MM.1S (cell line): ENCODE results near the gene ADAMTS9.

Source experiments
- DNase-seq: peaks from one replicate; pipeline ENCODE4 v3.0.0-alpha.2; 2015
- H2AFZ ChIP-seq: fragments of 300-600 bp; sonication (generic); 2 replicates; pipeline ENCODE4 v1.6.0; 2016; ENCODE audit warnings: antibody characterized with exemption, low read length
- H3F3A ChIP-seq: fragments of 300-600 bp; sonication (generic); 2 replicates; pipeline ENCODE4 v1.6.1; 2016; ENCODE audit warnings: mild to moderate bottlenecking, antibody characterized with exemption, low read length, moderate library complexity, mixed read lengths; ENCODE audit not compliant: insufficient read depth
- H3K27ac ChIP-seq: fragments of 300-600 bp; sonication (generic); 2 replicates; pipeline ENCODE4 v1.5.1; 2016; ENCODE audit warnings: mild to moderate bottlenecking, low read length
- H3K27me3 ChIP-seq: fragments of 300-600 bp; sonication (generic); replicated peaks from 2 replicates; pipeline ENCODE4 v1.6.0; 2016; ENCODE audit warnings: low read length; ENCODE audit not compliant: insufficient read depth
- H3K36me3 ChIP-seq: fragments of 300-600 bp; sonication (generic); replicated peaks from 2 replicates; pipeline ENCODE4 v1.6.1; 2016; ENCODE audit warnings: mild to moderate bottlenecking, low read length, mixed read lengths; ENCODE audit not compliant: insufficient read depth
- H3K4me1 ChIP-seq: fragments of 300-600 bp; sonication (generic); 2 replicates; pipeline ENCODE4 v1.6.1; 2016; ENCODE audit warnings: low read length, mixed read lengths
- H3K4me2 ChIP-seq: fragments of 300-600 bp; sonication (generic); 2 replicates; pipeline ENCODE4 v1.6.0; 2016; ENCODE audit warnings: low read depth, low read length
- H3K4me3 ChIP-seq: fragments of 300-600 bp; sonication (generic); 2 replicates; pipeline ENCODE4 v1.5.1; 2016; ENCODE audit warnings: low read length, mixed read lengths
- H3K79me2 ChIP-seq: fragments of 300-600 bp; sonication (generic); 2 replicates; pipeline ENCODE4 v1.6.1; 2016; ENCODE audit warnings: mixed run types, low read length, mixed read lengths
- H3K9ac ChIP-seq: fragments of 300-600 bp; sonication (generic); 2 replicates; pipeline ENCODE4 v1.6.1; 2016; ENCODE audit warnings: low read length, mixed read lengths
- H3K9me2 ChIP-seq: fragments of 300-600 bp; sonication (generic); replicated peaks from 2 replicates; pipeline ENCODE4 v1.6.1; 2016; ENCODE audit warnings: mild to moderate bottlenecking, low read length, mixed read lengths; ENCODE audit not compliant: insufficient read depth
- H3K9me3 ChIP-seq: fragments of 300-600 bp; sonication (generic); replicated peaks from 2 replicates; pipeline ENCODE4 v1.6.1; 2016; ENCODE audit warnings: mild to moderate bottlenecking, low read length, mixed read lengths; ENCODE audit not compliant: insufficient read depth
- H4K20me1 ChIP-seq: fragments of 300-600 bp; sonication (generic); 2 replicates; pipeline ENCODE4 v1.6.1; 2016; ENCODE audit warnings: mild to moderate bottlenecking, low read length, moderate library complexity, mixed read lengths; ENCODE audit not compliant: insufficient read depth
- CTCF ChIP-seq: fragments of 300-600 bp; sonication (generic); IDR thresholded peaks from 2 replicates; pipeline ENCODE4 v1.5.1; 2016; ENCODE audit warnings: antibody characterized with exemption, low read length, mixed read lengths
- EZH2 ChIP-seq: fragments of 300-600 bp; sonication (generic); optimal IDR thresholded peaks from 2 replicates; pipeline ENCODE3; 2017; ENCODE audit warnings: low read depth, mild to moderate bottlenecking, antibody characterized with exemption, low read length, mixed read lengths
- EZH2phosphoT487 ChIP-seq: fragments of 300-600 bp; sonication (generic); IDR thresholded peaks from 2 replicates; pipeline ENCODE4 v1.6.1; 2018; ENCODE audit warnings: antibody characterized with exemption, low read length

ADAMTS9 gene

GRCh38 chr3:64586952-64587351, 100.8 kb downstream of the ADAMTS9 start:
- no peak for DNase-seq
- Histone ChIP-seq H3K9me3 (no peaks in the 10 kb centered on the region), H4K20me1 (no peaks in the 10 kb centered on the region), H3F3A (no peaks in the 10 kb centered on the region), H3K4me1 (no peaks in the 10 kb centered on the region), H3K9ac (no peak overlapping the region), H3K79me2 (no peaks in the 10 kb centered on the region), H2AFZ (no peak overlapping the region), H3K4me3 (no peak overlapping the region), H3K27ac (no peak overlapping the region), H3K36me3 (no peaks in the 10 kb centered on the region), H3K4me2 (no peak overlapping the region), H3K27me3 (no peaks in the 10 kb centered on the region), H3K9me2 (no peaks in the 10 kb centered on the region)
- TF ChIP-seq EZH2phosphoT487 (no peak), CTCF (no peak), EZH2 (no peak)

GRCh38 chr3:64584179-64584578, 103.6 kb downstream of the ADAMTS9 start:
- Histone ChIP-seq H3K27ac (no peak overlapping the region), H3K79me2 (no peaks in the 10 kb centered on the region), H3F3A (no peaks in the 10 kb centered on the region), H3K4me3 (no peak overlapping the region), H3K9me3 (no peaks in the 10 kb centered on the region), H4K20me1 (no peaks in the 10 kb centered on the region), H2AFZ (no peak overlapping the region), H3K9ac (no peak overlapping the region), H3K4me2 (no peak overlapping the region), H3K27me3 (no peaks in the 10 kb centered on the region), H3K9me2 (no peaks in the 10 kb centered on the region), H3K4me1 (no peaks in the 10 kb centered on the region), H3K36me3 (no peaks in the 10 kb centered on the region)
- no peak for DNase-seq
- TF ChIP-seq EZH2 (no peak), CTCF (no peak), EZH2phosphoT487 (no peak)

- Histone ChIP-seq H3K27me3 (no peaks in the 10 kb centered on the region), H3K4me2 (no peak overlapping the region), H3K4me1 (no peaks in the 10 kb centered on the region), H3K79me2 (no peaks in the 10 kb centered on the region), H3K9ac (no peak overlapping the region), H3K9me2 (no peaks in the 10 kb centered on the region), H2AFZ (no peak overlapping the region), H3F3A (no peaks in the 10 kb centered on the region), H4K20me1 (no peaks in the 10 kb centered on the region), H3K9me3 (no peaks in the 10 kb centered on the region), H3K4me3 (no peak overlapping the region), H3K36me3 (no peaks in the 10 kb centered on the region), H3K27ac (no peak overlapping the region)
- no peak for TF ChIP-seq EZH2
- TF ChIP-seq CTCF = no peak
- TF ChIP-seq EZH2phosphoT487 = no peak
- no peak for DNase-seq
These were observed 109.0 kb downstream of the ADAMTS9 start for GRCh38 chr3:64578797-64579196.
